Keratinocyte (primary cell): ENCODE results near the gene RGS10.

Source experiments
- CTCF ChIP-seq, 3 experiments: IDR thresholded peaks in 1 of 3; conservative IDR thresholded peaks in 1 of 3; optimal IDR thresholded peaks in 1 of 3; 2 replicates in 2 of 3; 3 replicates in 1 of 3; pipeline versions ENCODE3 to v1.5.1; 2011; ENCODE audit warnings: low read length in 3 of 3, mild to moderate bottlenecking in 3 of 3, moderate library complexity in 2 of 3, control low read depth in 1 of 3, inconsistent platforms in 1 of 3; ENCODE audit not compliant: insufficient read depth in 2 of 3; ENCODE audit errors: extremely low read depth in 1 of 3
- EZH2 ChIP-seq: IDR thresholded peaks from one replicate; pipeline ENCODE4 v1.6.1; 2012; ENCODE audit warnings: inconsistent platforms, mild to moderate bottlenecking, low read length, moderate library complexity

GRCh38 chr10:119517235-119518141, 25.0 kb downstream of the RGS10 start:
- no peak for TF ChIP-seq CTCF (optimal IDR thresholded peaks at IDR 0.05 in 1 of 3, IDR thresholded peaks at IDR 0.05 in 1 of 3, conservative IDR thresholded peaks at IDR 0.05 in 1 of 3; ENCODE audit: extremely low read depth in 1 of 3, insufficient read depth in 2 of 3, low read length in 3 of 3)
- no peak for TF ChIP-seq EZH2
